GM12873 (cell line): ENCODE data around the gene TRIM7.

Experiments used
- CTCF ChIP-seq: IDR thresholded peaks from 2 replicates; pipeline ENCODE4 v1.5.1; 2012; ENCODE audit warnings: low read depth, mild to moderate bottlenecking, moderate library complexity, low read length, control low read depth; ENCODE audit not compliant: insufficient read depth; ENCODE audit errors: missing control alignments

Gene TRIM7

DNA sequence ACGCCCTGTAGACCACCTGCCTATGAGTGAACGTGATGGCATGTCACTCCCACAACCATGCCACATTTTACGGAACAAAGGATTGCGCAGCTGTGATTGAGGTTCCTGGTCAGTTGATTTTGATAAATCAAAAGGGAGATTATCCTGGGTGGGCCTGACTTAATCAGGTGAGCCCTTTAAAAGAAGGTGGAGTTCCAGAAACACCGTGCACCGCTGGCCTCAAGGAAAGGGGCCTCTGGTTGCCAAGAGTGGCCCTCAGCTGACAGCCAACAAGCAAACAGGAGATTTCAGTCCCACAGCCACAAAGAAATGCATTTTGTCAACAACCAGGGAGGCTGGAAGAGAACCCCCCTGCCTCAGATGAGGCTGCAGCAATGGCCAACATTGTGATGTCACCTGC lies 19.0 kb downstream of the TRIM7 start:
- no peak for TF ChIP-seq CTCF

GRCh38 chr5:181185560-181185959 lies 19.4 kb downstream of the TRIM7 start:
- no peak for TF ChIP-seq CTCF

DNA sequence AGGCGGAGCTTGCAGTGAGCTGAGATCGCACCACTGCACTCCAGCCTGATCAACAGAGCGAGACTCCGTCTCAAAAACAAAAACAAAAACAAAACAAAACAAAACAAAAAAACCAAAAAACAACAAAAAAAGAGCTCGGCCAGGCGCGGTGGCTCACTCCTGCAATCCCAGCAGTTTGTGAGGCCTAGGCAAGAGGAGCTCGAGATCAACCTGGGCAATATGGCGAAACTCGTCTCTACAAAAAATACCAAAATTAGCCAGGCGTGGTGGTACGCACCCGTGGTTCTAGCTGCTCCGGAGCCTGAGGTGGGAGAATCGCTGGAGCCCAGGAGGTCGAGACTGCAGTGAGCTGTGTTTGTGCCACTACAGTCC lies 20.2 kb downstream of the TRIM7 start:
- TF ChIP-seq CTCF = no peak

DNA sequence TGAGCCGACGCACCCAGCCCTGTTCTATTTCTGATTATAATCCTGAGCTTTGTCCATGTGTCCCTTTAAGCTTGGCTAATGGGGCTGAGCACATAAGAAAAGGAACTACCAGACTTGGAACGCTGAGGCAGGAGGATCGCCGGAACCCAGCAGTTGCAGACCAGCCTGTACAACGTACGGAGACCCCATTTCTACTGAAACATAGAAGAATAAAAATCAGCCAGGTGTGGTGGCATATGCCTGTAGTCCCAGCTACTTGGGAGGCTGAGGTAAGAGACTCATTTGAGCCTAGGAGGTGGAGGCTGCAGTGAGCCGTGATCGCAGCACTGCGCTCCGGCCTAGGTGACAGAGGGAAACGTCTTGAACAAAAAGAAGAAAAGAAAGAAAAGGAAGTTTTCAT lies 22.3 kb downstream of the TRIM7 start:
- no peak for TF ChIP-seq CTCF

GRCh38 chr5:181181650-181182565 lies 23.1 kb downstream of the TRIM7 start:
- peak; percentile 87 for TF ChIP-seq CTCF

GRCh38 chr5:181176254-181176952 lies 28.6 kb downstream of the TRIM7 start:
- TF ChIP-seq CTCF = no peak
